Endothelial cell of umbilical vein (primary cell): ENCODE results near the gene LRRC32. TPM values are rescaled to one million over a fixed set of nuclear protein-coding genes. Genes with fewer than 3 reads are reported as not detected.

Source experiments
- BruUV-seq: library from RNA; stranded (reverse); fragments of 400-500 nt; replicated peaks from 2 replicates; lab custom pipeline; 2021; lab: Mats Ljungman, UMichigan
- CTCF ChIA-PET: fragments of 300-600, 350-600 bp; sonication (Branson Sonifier 250); formaldehyde crosslinking; loops from one replicate; lab custom pipeline; 2021; ENCODE audit warnings: antibody characterized with exemption, inconsistent platforms; lab: Charles Lee
- POLR2A ChIA-PET: fragments of 300-600, 350-600 bp; sonication (Branson Sonifier 250); formaldehyde crosslinking; loops from one replicate; lab custom pipeline; 2021; ENCODE audit warnings: antibody characterized with exemption, inconsistent platforms; lab: Charles Lee
- DNase-seq: peaks from one replicate; pipeline ENCODE4 v3.0.0-alpha.2; 2011; ENCODE audit warnings: low read depth, low spot score
- FAIRE-seq: peaks from 2 replicates; lab custom pipeline; 2011; peaks lifted over from hg19 to GRCh38; lab: Jason Lieb, UNC
- H2AFZ ChIP-seq: 2 replicates; pipeline ENCODE4 v1.6.0; 2012; ENCODE audit warnings: low read depth, low read length, control low read depth, inconsistent platforms
- H3K27ac ChIP-seq: 2 replicates; pipeline ENCODE4 v1.5.1; 2011; ENCODE audit warnings: low read depth, mild to moderate bottlenecking, control low read depth, low read length, moderate library complexity; ENCODE audit not compliant: insufficient read depth
- H3K27me3 ChIP-seq, 2 experiments: 2 replicates each; pipeline versions ENCODE4 v1.6.0 to v1.6.1; 2011; ENCODE audit warnings: low read length in 2 of 2, mixed read lengths in 1 of 2; ENCODE audit not compliant: control insufficient read depth in 2 of 2, insufficient read depth in 2 of 2
- H3K36me3 ChIP-seq, 2 experiments: 2 replicates in 1 of 2; 3 replicates in 1 of 2; pipeline ENCODE4 v1.5.1; 2011; ENCODE audit warnings: low read length in 2 of 2, mild to moderate bottlenecking in 1 of 2, moderate library complexity in 1 of 2; ENCODE audit not compliant: control insufficient read depth in 2 of 2, insufficient read depth in 2 of 2; ENCODE audit errors: extremely low read depth in 1 of 2
- H3K4me1 ChIP-seq: 3 replicates; pipeline ENCODE4 v1.5.1; 2011; ENCODE audit warnings: mild to moderate bottlenecking, low read length; ENCODE audit not compliant: control insufficient read depth, insufficient read depth; ENCODE audit errors: extremely low read depth
- H3K4me2 ChIP-seq: 2 replicates; pipeline ENCODE4 v1.6.1; 2011; ENCODE audit warnings: low read length, control low read depth, mixed read lengths; ENCODE audit not compliant: insufficient read depth
- H3K4me3 ChIP-seq, 3 experiments: fragments of 200-600 bp in 1 of 3; sonication (generic), shearing (Covaris generic) in 1 of 3; replicated peaks in 1 of 3; 2 replicates each; pipeline ENCODE4 v1.5.1; 2011 to 2016; ENCODE audit warnings: control low read depth in 3 of 3, low read length in 3 of 3, mild to moderate bottlenecking in 2 of 3, inconsistent platforms in 1 of 3, low read depth in 1 of 3, moderate library complexity in 1 of 3; ENCODE audit not compliant: insufficient read depth in 1 of 3
- H3K79me2 ChIP-seq: 2 replicates; pipeline ENCODE4 v1.6.0; 2012; ENCODE audit warnings: low read length, inconsistent platforms; ENCODE audit not compliant: control insufficient read depth, insufficient read depth
- H3K9ac ChIP-seq: replicated peaks from 2 replicates; pipeline ENCODE3; 2011; ENCODE audit warnings: low read length, control low read depth; ENCODE audit not compliant: insufficient read depth; ENCODE audit errors: extremely low read depth
- H3K9me1 ChIP-seq: replicated peaks from 3 replicates; pipeline ENCODE4 v1.6.0; 2011; ENCODE audit warnings: mild to moderate bottlenecking, low read length; ENCODE audit not compliant: control insufficient read depth, insufficient read depth; ENCODE audit errors: extremely low read depth
- H3K9me3 ChIP-seq: replicated peaks from 2 replicates; pipeline ENCODE4 v1.5.1; 2012; ENCODE audit warnings: low read length, inconsistent platforms; ENCODE audit not compliant: control insufficient read depth, insufficient read depth
- H4K20me1 ChIP-seq: replicated peaks from 2 replicates; pipeline ENCODE3; 2011; ENCODE audit warnings: mild to moderate bottlenecking, low read length; ENCODE audit not compliant: control insufficient read depth, insufficient read depth; ENCODE audit errors: extremely low read depth
- EZH2 ChIP-seq: IDR thresholded peaks from 2 replicates; pipeline ENCODE4 v1.6.1; 2012; ENCODE audit warnings: borderline replicate concordance, low read depth, mild to moderate bottlenecking, moderate library complexity, low read length, inconsistent platforms; ENCODE audit not compliant: severe bottlenecking
- FOS ChIP-seq: IDR thresholded peaks from 2 replicates; pipeline ENCODE4 v1.6.1; 2011; ENCODE audit warnings: mild to moderate bottlenecking, low read length, moderate library complexity, borderline replicate concordance; ENCODE audit not compliant: insufficient read depth
- GATA2 ChIP-seq: IDR thresholded peaks from 2 replicates; pipeline ENCODE4 v1.7.0; 2011; ENCODE audit warnings: low read depth, mild to moderate bottlenecking, moderate library complexity, mixed read lengths, low read length; ENCODE audit not compliant: insufficient read length, insufficient read depth
- JUN ChIP-seq: IDR thresholded peaks from 2 replicates; pipeline ENCODE4 v1.6.1; 2011; ENCODE audit warnings: borderline replicate concordance, low read depth; ENCODE audit not compliant: insufficient read length, insufficient read depth
- POLR2A ChIP-seq: IDR thresholded peaks from 2 replicates; pipeline ENCODE4 v1.6.1; 2012; ENCODE audit warnings: low read depth, mild to moderate bottlenecking, control low read depth, low read length
- POLR2AphosphoS5 ChIP-seq: IDR thresholded peaks from 2 replicates; pipeline ENCODE4 v1.6.1; 2012; ENCODE audit warnings: low read depth, mild to moderate bottlenecking, control low read depth, low read length, moderate library complexity; ENCODE audit not compliant: insufficient read depth
- dilution Hi-C: fragments of 300-500 bp; cut with MboI; formaldehyde crosslinking; loops from one replicate; pipeline ENCODE4 v1.15.0; 2019; ENCODE audit warnings: low sequenced_read_pairs; ENCODE audit not compliant: extremely low pct_ligation_motif_present
- intact Hi-C: fragments of 100-400 bp; cut with micrococcal nuclease; formaldehyde crosslinking; loops from one replicate; pipeline ENCODE4 v1.10.0; 2022
- polyA plus RNA-seq, 4 experiments: library from polyadenylated mRNA; depleted of rRNA in 3 of 4; stranded (reverse) in 3 of 4; unstranded in 1 of 4; fragments of >200 nt; gene quantifications; 2 replicates each; pipeline versions ENCODE4 v1.2.1 to v1.2.3, GENCODE V29; 2011 to 2012; ENCODE audit warnings: missing spikeins in 1 of 4
- total RNA-seq: library from RNA; stranded (reverse); gene quantifications from 2 replicates; pipeline ENCODE4 v1.2.3, GENCODE V29; 2021
- TF ChIP-seq, protein P1 (sequence below), 2 donors: IDR thresholded peaks; 1 replicate in 1 of 2; 2 replicates in 1 of 2; pipeline ENCODE4 v1.5.1; 2011; ENCODE audit warnings: low read length in 2 of 2, mild to moderate bottlenecking in 2 of 2, moderate library complexity in 2 of 2, control low read depth in 1 of 2, inconsistent platforms in 1 of 2, low read depth in 1 of 2; ENCODE audit not compliant: insufficient read depth in 1 of 2; ENCODE audit errors: extremely low read depth in 1 of 2
- TF ChIP-seq, protein P2 (sequence below): IDR thresholded peaks from 2 replicates; pipeline ENCODE4 v1.6.1; 2011; ENCODE audit not compliant: insufficient read depth, insufficient read length

The LRRC32 gene
- total and polyA plus RNA-seq, 2 donors (not counting 3 experiments of a cell fraction or from before 2014, with no cell fraction given), result 77.2 to 117 TPM

GRCh38 chr11:76634886-76635285, 35.7 kb downstream of the LRRC32 start:
- TF ChIP-seq EZH2 (no peak), POLR2A (no peak)
- TF ChIP-seq, protein P1, sequence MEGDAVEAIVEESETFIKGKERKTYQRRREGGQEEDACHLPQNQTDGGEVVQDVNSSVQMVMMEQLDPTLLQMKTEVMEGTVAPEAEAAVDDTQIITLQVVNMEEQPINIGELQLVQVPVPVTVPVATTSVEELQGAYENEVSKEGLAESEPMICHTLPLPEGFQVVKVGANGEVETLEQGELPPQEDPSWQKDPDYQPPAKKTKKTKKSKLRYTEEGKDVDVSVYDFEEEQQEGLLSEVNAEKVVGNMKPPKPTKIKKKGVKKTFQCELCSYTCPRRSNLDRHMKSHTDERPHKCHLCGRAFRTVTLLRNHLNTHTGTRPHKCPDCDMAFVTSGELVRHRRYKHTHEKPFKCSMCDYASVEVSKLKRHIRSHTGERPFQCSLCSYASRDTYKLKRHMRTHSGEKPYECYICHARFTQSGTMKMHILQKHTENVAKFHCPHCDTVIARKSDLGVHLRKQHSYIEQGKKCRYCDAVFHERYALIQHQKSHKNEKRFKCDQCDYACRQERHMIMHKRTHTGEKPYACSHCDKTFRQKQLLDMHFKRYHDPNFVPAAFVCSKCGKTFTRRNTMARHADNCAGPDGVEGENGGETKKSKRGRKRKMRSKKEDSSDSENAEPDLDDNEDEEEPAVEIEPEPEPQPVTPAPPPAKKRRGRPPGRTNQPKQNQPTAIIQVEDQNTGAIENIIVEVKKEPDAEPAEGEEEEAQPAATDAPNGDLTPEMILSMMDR (IDR thresholded peaks at IDR 0.05; ENCODE audit: extremely low read depth in 1 of 2, insufficient read depth in 1 of 2, low read depth in 1 of 2, low read length in 2 of 2), result no peak
- POLR2A ChIA-PET, result no interaction called here
- CTCF ChIA-PET, result no interaction called here

DNA sequence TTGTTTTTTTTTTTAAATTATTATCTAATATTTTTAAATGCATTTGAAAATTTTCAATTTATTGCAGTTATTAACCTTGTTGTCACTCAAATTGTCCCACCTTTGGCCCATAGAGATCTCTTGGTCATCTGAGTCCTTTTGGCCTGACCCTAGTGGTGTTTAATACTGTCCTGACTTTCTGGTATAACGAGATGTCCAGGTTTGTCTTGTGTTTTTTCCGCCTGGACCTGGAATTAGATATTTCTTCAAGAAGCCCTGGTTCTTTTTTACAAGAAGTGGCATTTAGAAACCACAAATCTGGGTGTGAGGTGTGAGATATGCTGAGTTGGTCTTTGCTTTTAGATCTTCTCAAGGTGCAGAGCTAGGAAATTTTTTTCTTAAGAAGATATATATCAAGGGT, 38.1 kb downstream of the LRRC32 start:
- Histone ChIP-seq H3K9me1 (no peaks in the 10 kb centered on the region), H3K4me3 (no peak overlapping the region), H2AFZ (no peak overlapping the region), H3K9ac (no peak overlapping the region), H3K9me3 (no peaks in the 10 kb centered on the region), H3K4me2 (peak overlapping the region; percentile 24), H3K79me2 (no peaks in the 10 kb centered on the region), H3K4me1 (peaks cover 47% of the 10 kb centered on the region), H3K27me3 (no peaks in the 10 kb centered on the region), H3K27ac (peak overlapping the region; percentile 93), H4K20me1 (no peaks in the 10 kb centered on the region), H3K36me3 (no peaks in the 10 kb centered on the region)
- CTCF ChIA-PET, result interaction anchor here (1.0 to 1.5 kb wide), 4 partner anchors 34 to 55 kb away, joined by 3 to 7 read pairs (median 3); no protein-coding TSS in a partner anchor
- FAIRE-seq (peak; percentile 12), DNase-seq (no peak)
- POLR2A ChIA-PET, result no interaction called here
- no TSS peak for BruUV-seq
- dilution Hi-C loops (no loop called here), intact Hi-C loops (loop anchor here (1.0 kb wide), 1 partner anchor 81 kb away; no protein-coding TSS in a partner anchor)
- TF ChIP-seq JUN (no peak), GATA2 (no peak), EZH2 (no peak), POLR2AphosphoS5 (no peak), POLR2A (no peak), FOS (no peak)
- TF ChIP-seq, protein P2, sequence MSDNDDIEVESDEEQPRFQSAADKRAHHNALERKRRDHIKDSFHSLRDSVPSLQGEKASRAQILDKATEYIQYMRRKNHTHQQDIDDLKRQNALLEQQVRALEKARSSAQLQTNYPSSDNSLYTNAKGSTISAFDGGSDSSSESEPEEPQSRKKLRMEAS, result no peak

More at GRCh38 chr11:76634886-76635285, 35.7 kb downstream of the LRRC32 start:
- H3K27me3 ChIP-seq, result no peaks in the 10 kb centered on the region
- H3K36me3 ChIP-seq, result no peaks in the 10 kb centered on the region
- DNase-seq, result no peak
- no peaks in the 10 kb centered on the region for H4K20me1 ChIP-seq
- H3K4me2 ChIP-seq, result no peak overlapping the region
- no peak overlapping the region for H2AFZ ChIP-seq
- no peaks in the 10 kb centered on the region for H3K9me3 ChIP-seq
- no peaks in the 10 kb centered on the region for H3K79me2 ChIP-seq
- intact Hi-C loops (no loop called here), dilution Hi-C loops (no loop called here)
- no peak overlapping the region for H3K4me3 ChIP-seq
- H3K9me1 ChIP-seq, result no peaks in the 10 kb centered on the region
- FAIRE-seq, result no peak
- H3K4me1 ChIP-seq, result peaks cover 43% of the 10 kb centered on the region
- H3K9ac ChIP-seq, result no peak overlapping the region
- H3K27ac ChIP-seq, result no peak overlapping the region
- no TSS peak for BruUV-seq
